PC-3 (cell line): ENCODE data around the gene YLPM1.

Experiments used
- EZH2 ChIP-seq: fragments of 300-600 bp; sonication (generic); IDR thresholded peaks from one replicate; pipeline ENCODE4 v1.6.1; 2017; ENCODE audit warnings: antibody characterized with exemption, mild to moderate bottlenecking, low read length; ENCODE audit not compliant: unreplicated experiment
- EZH2phosphoT487 ChIP-seq: fragments of 300-600 bp; sonication (generic); IDR thresholded peaks from 2 replicates; pipeline ENCODE4 v1.6.1; 2018; ENCODE audit warnings: mild to moderate bottlenecking, antibody characterized with exemption, low read length, borderline replicate concordance
- TF ChIP-seq, protein P1 (sequence below): fragments of 300-600 bp; sonication (generic); conservative IDR thresholded peaks from 2 replicates; pipeline ENCODE4 v1.5.1; 2017; ENCODE audit warnings: antibody characterized with exemption, low read depth, mild to moderate bottlenecking, low read length

DNA sequence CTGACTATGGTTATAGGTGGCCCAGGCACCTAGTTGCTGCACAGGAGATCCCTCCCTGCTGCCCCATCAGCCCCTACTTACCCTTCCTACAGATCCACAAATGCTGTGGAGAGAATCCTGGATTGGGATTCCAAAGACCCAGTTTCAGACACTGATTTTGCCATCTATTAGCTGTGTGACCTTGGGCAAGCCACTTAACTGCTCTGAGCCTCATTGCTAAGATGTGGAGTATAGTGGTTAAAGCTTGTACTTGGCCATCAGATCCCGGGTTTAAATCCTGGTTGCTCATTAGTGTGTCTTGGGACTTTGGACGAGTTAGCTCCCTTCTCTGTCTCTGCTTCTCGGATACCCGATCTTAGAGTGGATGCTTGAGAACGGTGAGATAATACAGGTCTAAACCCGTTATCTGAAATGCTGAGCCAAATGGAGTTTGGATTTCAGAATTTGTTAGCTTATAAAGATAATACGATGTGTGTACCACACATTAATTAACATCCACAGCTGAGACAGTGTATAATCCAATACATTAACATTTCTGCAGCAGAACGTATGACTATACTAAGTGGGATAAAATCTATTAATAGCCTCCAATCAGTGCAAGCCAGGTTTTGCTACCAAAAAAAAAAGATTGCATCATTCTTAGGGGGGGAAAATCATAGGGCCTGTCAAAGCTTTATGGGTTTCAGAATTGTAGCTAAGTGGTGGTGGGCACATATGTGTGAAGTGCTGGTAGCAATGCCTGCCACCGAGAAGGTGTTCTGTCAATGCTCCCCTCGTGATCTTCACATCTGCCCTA is 96.8 kb downstream of the YLPM1 start:
- TF ChIP-seq, protein P1, sequence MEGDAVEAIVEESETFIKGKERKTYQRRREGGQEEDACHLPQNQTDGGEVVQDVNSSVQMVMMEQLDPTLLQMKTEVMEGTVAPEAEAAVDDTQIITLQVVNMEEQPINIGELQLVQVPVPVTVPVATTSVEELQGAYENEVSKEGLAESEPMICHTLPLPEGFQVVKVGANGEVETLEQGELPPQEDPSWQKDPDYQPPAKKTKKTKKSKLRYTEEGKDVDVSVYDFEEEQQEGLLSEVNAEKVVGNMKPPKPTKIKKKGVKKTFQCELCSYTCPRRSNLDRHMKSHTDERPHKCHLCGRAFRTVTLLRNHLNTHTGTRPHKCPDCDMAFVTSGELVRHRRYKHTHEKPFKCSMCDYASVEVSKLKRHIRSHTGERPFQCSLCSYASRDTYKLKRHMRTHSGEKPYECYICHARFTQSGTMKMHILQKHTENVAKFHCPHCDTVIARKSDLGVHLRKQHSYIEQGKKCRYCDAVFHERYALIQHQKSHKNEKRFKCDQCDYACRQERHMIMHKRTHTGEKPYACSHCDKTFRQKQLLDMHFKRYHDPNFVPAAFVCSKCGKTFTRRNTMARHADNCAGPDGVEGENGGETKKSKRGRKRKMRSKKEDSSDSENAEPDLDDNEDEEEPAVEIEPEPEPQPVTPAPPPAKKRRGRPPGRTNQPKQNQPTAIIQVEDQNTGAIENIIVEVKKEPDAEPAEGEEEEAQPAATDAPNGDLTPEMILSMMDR, result no peak
- no peak for TF ChIP-seq EZH2
- no peak for TF ChIP-seq EZH2phosphoT487
